GM23338 (cell line): Measurements from ENCODE around the gene BEST1. TPM values are rescaled to one million over a fixed set of nuclear protein-coding genes. Genes with fewer than 3 reads are reported as not detected.

ENCODE experiments used
- ATAC-seq: fragments of 200-7000 bp; cut with Tn5 transposase; 3 replicates; pipeline ENCODE4 v1.9.1; 2020
- DNase-seq: peaks from one replicate; pipeline ENCODE4 v3.0.0-alpha.2; 2015; ENCODE audit warnings: low spot score
- H2AFZ ChIP-seq: fragments of 200-600 bp; sonication (generic); 2 replicates; pipeline ENCODE4 v1.8.0; 2016; ENCODE audit warnings: antibody characterized with exemption, mild to moderate bottlenecking, moderate library complexity
- H3F3A ChIP-seq: fragments of 200-600 bp; sonication (generic); replicated peaks from 2 replicates; pipeline ENCODE4 v1.8.0; 2017; ENCODE audit warnings: antibody characterized with exemption, mixed run types, low read depth
- H3K27ac ChIP-seq: fragments of 200-600 bp; sonication (generic); 2 replicates; pipeline ENCODE4 v1.6.1; 2016; ENCODE audit warnings: low read depth
- H3K27me3 ChIP-seq: fragments of 200-600 bp; sonication (generic); 2 replicates; pipeline ENCODE4 v1.8.0; 2016; ENCODE audit warnings: mild to moderate bottlenecking, mixed run types, moderate library complexity; ENCODE audit not compliant: insufficient read depth
- H3K36me3 ChIP-seq: fragments of 200-600 bp; sonication (generic); 2 replicates; pipeline ENCODE4 v1.8.0; 2016; ENCODE audit warnings: mild to moderate bottlenecking; ENCODE audit not compliant: insufficient read depth
- H3K4me1 ChIP-seq: fragments of 200-600 bp; sonication (generic); 2 replicates; pipeline ENCODE4 v1.8.0; 2016; ENCODE audit warnings: mild to moderate bottlenecking, moderate library complexity; ENCODE audit not compliant: insufficient read depth
- H3K4me2 ChIP-seq: fragments of 200-600 bp; sonication (generic); 2 replicates; pipeline ENCODE4 v1.7.1; 2017; ENCODE audit warnings: mixed run types
- H3K4me3 ChIP-seq: fragments of 200-600 bp; sonication (generic); 2 replicates; pipeline ENCODE4 v1.6.1; 2016; ENCODE audit warnings: mixed run types
- H3K79me2 ChIP-seq: fragments of 200-600 bp; sonication (generic); replicated peaks from 2 replicates; pipeline ENCODE4 v1.8.0; 2017; ENCODE audit warnings: mild to moderate bottlenecking; ENCODE audit not compliant: insufficient read depth
- H3K9me2 ChIP-seq: fragments of 200-600 bp; sonication (generic); 2 replicates; pipeline ENCODE4 v1.8.0; 2017; ENCODE audit not compliant: insufficient read depth
- H4K20me1 ChIP-seq: fragments of 200-600 bp; sonication (generic); replicated peaks from 2 replicates; pipeline ENCODE4 v1.8.0; 2017; ENCODE audit warnings: mild to moderate bottlenecking; ENCODE audit not compliant: insufficient read depth
- H3K27ac Mint-ChIP-seq: 2 replicates; pipeline ENCODE4 v1.8.0; 2020; ENCODE audit warnings: inconsistent platforms, mild to moderate bottlenecking, moderate library complexity, mixed read lengths
- H3K27me3 Mint-ChIP-seq: 3 replicates; pipeline ENCODE4 v1.8.0; 2022; ENCODE audit warnings: low read depth, mild to moderate bottlenecking, moderate library complexity, mixed read lengths, inconsistent platforms; ENCODE audit not compliant: insufficient read depth, poor library complexity
- H3K36me3 Mint-ChIP-seq: 3 replicates; pipeline ENCODE4 v1.8.0; 2021; ENCODE audit warnings: low read depth, mild to moderate bottlenecking, inconsistent platforms, moderate library complexity, mixed read lengths
- H3K4me1 Mint-ChIP-seq: 3 replicates; pipeline ENCODE4 v1.8.0; 2020; ENCODE audit warnings: mild to moderate bottlenecking, inconsistent platforms, mixed read lengths
- H3K4me3 Mint-ChIP-seq: 3 replicates; pipeline ENCODE4 v1.8.0; 2021; ENCODE audit warnings: moderate library complexity, mild to moderate bottlenecking, inconsistent platforms, mixed read lengths
- H3K9me3 Mint-ChIP-seq: 3 replicates; pipeline ENCODE4 v1.8.0; 2020; ENCODE audit warnings: moderate library complexity, mild to moderate bottlenecking, inconsistent platforms, mixed read lengths
- CREB1 ChIP-seq: fragments of 250-450 bp; sonication (Bioruptor Pico); IDR thresholded peaks from 2 replicates; pipeline ENCODE4 v1.5.0; 2020; ENCODE audit warnings: low read depth, mild to moderate bottlenecking, moderate library complexity
- EZH2 ChIP-seq: fragments of 200-600 bp; sonication (generic); IDR thresholded peaks from one replicate; pipeline ENCODE4 v1.8.0; 2017; ENCODE audit warnings: antibody characterized with exemption, mild to moderate bottlenecking, low read depth; ENCODE audit not compliant: unreplicated experiment
- EZH2phosphoT487 ChIP-seq: fragments of 200-600 bp; sonication (generic); IDR thresholded peaks from one replicate; pipeline ENCODE4 v1.8.1; 2018; ENCODE audit warnings: antibody characterized with exemption; ENCODE audit not compliant: unreplicated experiment
- JUNB ChIP-seq: IDR thresholded peaks from one replicate; pipeline ENCODE4 v1.6.1; 2016; ENCODE audit warnings: antibody characterized with exemption; ENCODE audit not compliant: unreplicated experiment
- NANOG ChIP-seq: IDR thresholded peaks from 2 replicates; pipeline ENCODE4 v1.6.1; 2016; ENCODE audit warnings: antibody characterized with exemption, borderline replicate concordance
- ZNF114 ChIP-seq: fragments of 250-450 bp; sonication (Bioruptor Pico); IDR thresholded peaks from 2 replicates; pipeline ENCODE4 v1.5.0; 2020; ENCODE audit warnings: mild to moderate bottlenecking, moderate library complexity
- ZNF331 ChIP-seq: fragments of 250-450 bp; sonication (Bioruptor Pico); IDR thresholded peaks from 2 replicates; pipeline ENCODE4 v1.5.0; 2020; ENCODE audit warnings: low read depth, mild to moderate bottlenecking, moderate library complexity
- ZNF462 ChIP-seq: fragments of 250-450 bp; sonication (Bioruptor Pico); IDR thresholded peaks from 2 replicates; pipeline ENCODE4 v1.5.0; 2020; ENCODE audit warnings: mild to moderate bottlenecking, moderate library complexity
- polyA plus RNA-seq: library from polyadenylated mRNA; unstranded; fragments of >200 nt; fragmentation: Nextera tagmentation; extraction: Ambion mirVana; gene quantifications from 2 replicates; pipeline ENCODE4 v1.2.1, GENCODE V29; 2016
- total RNA-seq: library from RNA; depleted of rRNA; stranded (reverse); fragments of >200 nt; shearing (Covaris generic); gene quantifications from 2 replicates; pipeline ENCODE4 v1.2.3, GENCODE V29; 2014

BEST1 gene
- total and polyA plus RNA-seq, 2 experiments from 2014 or later = 0.35 to 0.44 TPM

DNA sequence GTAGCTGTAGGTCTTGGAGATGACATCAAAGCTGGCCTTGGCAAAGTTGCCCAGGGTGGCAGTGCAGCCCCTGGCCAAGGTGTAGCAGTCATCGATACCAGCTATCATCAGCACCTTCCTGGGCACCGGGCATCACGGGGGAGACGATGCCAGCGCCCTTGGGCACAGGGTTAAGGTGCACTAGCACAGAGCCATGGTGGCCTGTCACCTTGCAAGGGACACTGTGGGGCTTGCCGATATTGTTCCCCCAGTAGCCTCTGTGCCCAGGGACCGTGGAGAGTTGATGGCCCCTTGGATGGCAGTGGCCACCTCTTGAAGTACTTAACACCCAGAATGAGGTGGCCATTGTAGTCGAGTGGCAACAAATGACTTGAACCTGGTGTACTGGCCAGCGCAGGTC, 61.7 kb downstream of the BEST1 start:
- H4K20me1 ChIP-seq = no peaks in the 10 kb centered on the region
- H3K4me1 Mint-ChIP-seq = no peaks in the 10 kb centered on the region
- H2AFZ ChIP-seq = no peak overlapping the region
- DNase-seq (no peak), ATAC-seq (no peak)
- no peaks in the 10 kb centered on the region for H3K27me3 ChIP-seq
- H3K79me2 ChIP-seq = no peaks in the 10 kb centered on the region
- H3K4me2 ChIP-seq = no peak overlapping the region
- TF ChIP-seq CREB1 (CRISPR knock-in tag) (no peak), NANOG (no peak), ZNF462 (CRISPR knock-in tag) (no peak), ZNF114 (CRISPR knock-in tag) (no peak), EZH2phosphoT487 (no peak)
- H3K4me3 Mint-ChIP-seq = no peak overlapping the region
- H3K4me3 ChIP-seq = no peak overlapping the region
- H3K4me1 ChIP-seq = no peaks in the 10 kb centered on the region
- no peak overlapping the region for H3K27ac ChIP-seq
- H3F3A ChIP-seq = no peaks in the 10 kb centered on the region
- H3K36me3 ChIP-seq = no peaks in the 10 kb centered on the region
- peaks cover 12% of the 10 kb centered on the region for H3K27me3 Mint-ChIP-seq
- H3K27ac Mint-ChIP-seq = no peak overlapping the region
- peaks cover 7% of the 10 kb centered on the region; the same call in 2 of the 3 replicates for H3K9me3 Mint-ChIP-seq
- no peaks in the 10 kb centered on the region for H3K36me3 Mint-ChIP-seq
- no peaks in the 10 kb centered on the region for H3K9me2 ChIP-seq

GRCh38 chr11:62012451-62012831, 62.3 kb downstream of the BEST1 start:
- ATAC-seq (no peak), DNase-seq (no peak)
- Histone ChIP-seq H4K20me1 (no peaks in the 10 kb centered on the region), H3K27ac (no peak overlapping the region), H3K4me3 (no peak overlapping the region), H3K9me2 (no peaks in the 10 kb centered on the region), H3K79me2 (no peaks in the 10 kb centered on the region), H3K36me3 (no peaks in the 10 kb centered on the region), H2AFZ (no peak overlapping the region), H3F3A (no peaks in the 10 kb centered on the region), H3K4me2 (no peak overlapping the region), H3K4me1 (no peaks in the 10 kb centered on the region), H3K27me3 (no peaks in the 10 kb centered on the region)
- Mint-ChIP-seq H3K36me3 (no peaks in the 10 kb centered on the region), H3K4me1 (no peaks in the 10 kb centered on the region), H3K27me3 (peaks cover 14% of the 10 kb centered on the region), H3K27ac (no peak overlapping the region), H3K4me3 (no peak overlapping the region), H3K9me3 (peaks cover 7% of the 10 kb centered on the region; the same call in 2 of the 3 replicates)
- no peak for TF ChIP-seq NANOG
- TF ChIP-seq JUNB = no peak
- no peak for TF ChIP-seq EZH2
- TF ChIP-seq ZNF331 (CRISPR knock-in tag) = no peak
